Brain pericyte (primary cell): ENCODE results near the gene PTGER1.
"Not testable (repeated sequence)": the region's sequence is repeated elsewhere in the genome, so short reads cannot be mapped to it uniquely, and the experiment has no call there.

Source experiments
- DNase-seq: peaks from one replicate; pipeline ENCODE4 v3.0.0-alpha.2; 2012; ENCODE audit warnings: low read depth, low spot score

The PTGER1 gene

DNA sequence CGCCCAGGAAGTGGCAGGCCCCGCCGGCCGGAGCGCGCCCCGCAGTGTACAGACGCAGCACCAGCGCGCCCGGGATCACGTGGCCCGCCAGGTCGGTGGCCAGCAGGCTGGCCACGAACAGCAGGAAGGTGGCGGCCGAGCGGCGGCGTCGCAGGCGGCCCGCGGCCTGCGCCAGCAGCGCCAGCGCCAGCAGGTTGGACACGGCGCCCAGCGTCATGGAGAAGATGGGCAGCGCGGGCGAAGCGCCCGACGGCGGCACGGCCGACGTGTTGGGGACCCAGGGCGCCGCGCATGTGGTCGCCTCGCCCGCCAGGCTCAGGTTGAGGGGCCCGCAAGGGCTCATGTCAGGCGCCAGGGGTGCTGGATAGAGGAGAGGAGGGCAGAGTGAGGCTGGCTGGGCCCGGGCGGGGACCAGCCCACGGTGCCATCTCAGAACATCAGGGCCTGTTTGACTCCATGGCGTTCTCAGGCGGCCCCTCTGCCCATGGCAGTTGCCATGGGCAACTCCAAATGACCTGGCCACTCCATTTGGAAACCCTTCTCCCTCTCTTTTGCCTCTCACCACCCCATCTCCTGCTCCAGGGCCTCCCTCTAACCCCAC is 1.1 kb downstream of the PTGER1 start:
- DNase-seq: no peak

DNA sequence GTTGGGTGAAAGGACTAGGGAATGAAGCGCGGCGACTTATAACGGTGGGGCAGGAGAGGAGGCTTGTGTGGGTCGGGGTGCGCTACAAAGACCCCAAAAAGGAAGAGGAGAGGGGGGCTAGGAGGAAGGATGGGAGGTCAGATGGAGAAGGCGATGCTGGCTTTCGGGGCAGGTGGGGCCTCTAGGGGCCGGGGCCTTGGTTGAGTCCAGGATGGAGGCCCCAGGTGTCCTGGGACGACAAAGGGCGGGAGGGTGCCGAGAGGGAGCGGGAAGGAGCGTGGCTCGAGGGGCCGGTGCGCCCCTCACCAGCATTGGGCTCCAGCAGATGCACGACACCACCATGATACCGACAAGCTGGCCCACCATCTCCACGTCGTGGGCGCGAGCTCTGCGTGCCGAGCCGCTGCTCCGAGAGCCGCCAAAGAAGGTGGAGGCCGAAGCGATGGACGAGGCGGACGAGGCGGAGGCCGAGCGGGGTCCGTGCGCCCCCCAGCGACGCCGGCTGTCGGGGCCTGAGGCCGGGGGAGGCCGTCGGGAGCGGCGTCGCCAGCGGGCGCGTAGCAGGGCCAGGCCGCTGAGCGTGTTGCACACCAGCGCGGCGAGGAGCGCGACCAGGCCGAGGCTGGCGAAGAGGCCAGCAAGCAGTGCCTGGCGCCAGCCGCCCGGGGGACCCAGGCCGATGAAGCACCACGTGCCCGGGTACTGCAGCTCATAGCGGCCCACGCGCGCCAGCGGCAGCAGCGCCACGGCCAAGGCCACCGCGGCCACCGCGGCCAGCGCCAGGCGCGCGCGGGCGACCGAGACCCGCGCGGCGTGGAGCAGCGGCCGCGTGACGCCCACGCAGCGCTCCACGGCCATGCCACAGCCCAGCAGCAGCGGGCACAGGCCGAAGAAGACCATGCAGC is 1.8 kb downstream of the PTGER1 start:
- DNase-seq: no peak

DNA sequence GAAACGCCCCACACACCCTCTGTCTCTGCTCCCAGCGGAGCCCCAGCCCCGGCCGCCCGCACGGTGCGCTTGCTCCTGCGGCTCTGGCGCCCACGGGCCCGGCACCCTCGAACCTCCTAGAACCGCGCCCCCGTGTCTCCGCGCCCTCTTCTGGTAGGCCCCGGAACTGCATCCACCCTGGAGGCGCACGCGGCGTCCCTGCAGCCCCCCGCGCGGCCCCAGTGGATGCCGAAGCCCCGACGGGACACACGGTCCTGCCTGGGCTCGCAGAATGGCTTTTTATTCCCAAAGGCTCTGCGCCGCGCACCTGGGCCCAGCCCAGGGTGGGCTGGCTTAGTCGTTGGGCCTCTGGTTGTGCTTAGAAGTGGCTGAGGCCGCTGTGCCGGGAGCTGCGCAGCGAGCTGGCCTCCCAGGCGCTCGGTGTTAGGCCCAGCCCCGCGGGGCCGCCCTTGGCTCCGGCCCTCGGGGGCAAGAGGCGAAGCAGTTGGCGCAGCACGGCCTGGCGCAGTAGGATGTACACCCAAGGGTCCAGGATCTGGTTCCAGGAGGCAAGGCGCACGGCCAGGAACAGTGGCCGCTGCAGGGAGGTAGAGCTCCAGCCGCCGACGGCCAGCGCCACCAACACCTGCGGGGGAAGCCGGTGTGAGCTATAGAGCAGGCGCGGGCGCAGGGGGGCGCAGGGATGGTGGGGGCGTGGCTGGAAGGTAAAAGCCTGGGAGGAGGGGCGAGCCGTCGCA is 2.8 kb downstream of the PTGER1 start:
- DNase-seq: no peak

DNA sequence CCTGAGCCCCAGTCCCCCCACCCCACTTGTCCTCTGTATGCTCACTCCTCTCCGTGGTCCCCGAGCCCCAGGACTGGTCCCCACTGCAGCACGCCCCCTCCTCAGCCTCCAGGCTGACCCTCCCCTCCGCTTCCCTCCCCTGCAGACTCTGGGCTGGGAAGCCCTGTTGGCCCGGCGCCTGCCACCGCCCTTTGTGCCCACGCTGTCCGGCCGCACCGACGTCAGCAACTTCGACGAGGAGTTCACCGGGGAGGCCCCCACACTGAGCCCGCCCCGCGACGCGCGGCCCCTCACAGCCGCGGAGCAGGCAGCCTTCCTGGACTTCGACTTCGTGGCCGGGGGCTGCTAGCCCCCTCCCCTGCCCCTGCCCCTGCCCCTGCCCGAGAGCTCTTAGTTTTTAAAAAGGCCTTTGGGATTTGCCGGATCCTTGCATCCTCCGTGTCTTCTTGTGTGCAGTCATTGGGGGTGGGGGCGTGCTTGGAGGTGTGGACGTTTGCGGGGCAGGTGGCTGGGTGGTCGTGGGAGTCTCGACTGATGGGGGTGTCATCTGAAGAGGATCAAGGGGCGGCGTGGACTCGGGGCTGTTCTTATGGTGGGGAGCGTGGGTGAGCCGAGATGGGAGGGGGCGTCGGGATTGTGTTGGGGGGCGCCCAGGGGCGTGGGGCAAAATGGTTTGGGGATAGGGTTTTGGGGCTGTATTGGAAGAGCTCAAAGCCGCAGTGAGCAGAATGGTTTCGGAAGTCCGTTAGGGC is 3.5 kb downstream of the PTGER1 start:
- no peak for DNase-seq

DNA sequence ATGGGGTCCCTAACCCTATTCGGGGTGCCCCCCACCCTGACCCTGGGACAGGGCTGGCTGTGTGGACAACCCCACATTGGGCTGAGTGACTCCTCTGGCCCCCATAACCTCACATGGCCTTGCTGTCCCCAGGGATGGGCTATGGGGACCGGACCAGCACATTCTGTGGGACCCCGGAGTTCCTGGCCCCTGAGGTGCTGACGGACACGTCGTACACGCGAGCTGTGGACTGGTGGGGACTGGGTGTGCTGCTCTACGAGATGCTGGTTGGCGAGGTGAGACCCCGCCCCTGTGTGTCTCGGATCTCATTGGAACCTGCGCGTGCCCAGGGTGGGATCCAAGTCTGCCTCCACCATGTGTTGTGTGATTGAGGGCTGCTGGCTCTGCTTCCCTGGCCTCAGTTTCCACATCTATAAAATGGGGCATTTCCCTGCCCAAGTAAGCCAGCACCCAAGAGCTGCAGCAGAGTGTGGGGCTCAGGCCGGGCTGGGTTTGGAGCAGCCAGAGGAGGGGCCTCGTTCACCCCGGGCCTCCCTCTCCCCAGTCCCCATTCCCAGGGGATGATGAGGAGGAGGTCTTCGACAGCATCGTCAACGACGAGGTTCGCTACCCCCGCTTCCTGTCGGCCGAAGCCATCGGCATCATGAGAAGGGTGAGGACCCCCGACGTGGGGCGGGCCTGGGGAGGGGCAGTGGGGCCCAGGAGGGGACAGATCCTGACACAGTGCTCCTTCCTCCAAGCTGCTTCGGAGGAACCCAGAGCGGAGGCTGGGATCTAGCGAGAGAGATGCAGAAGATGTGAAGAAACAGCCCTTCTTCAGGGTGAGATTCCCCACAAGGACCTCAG is 4.9 kb downstream of the PTGER1 start:
- no peak for DNase-seq

DNA sequence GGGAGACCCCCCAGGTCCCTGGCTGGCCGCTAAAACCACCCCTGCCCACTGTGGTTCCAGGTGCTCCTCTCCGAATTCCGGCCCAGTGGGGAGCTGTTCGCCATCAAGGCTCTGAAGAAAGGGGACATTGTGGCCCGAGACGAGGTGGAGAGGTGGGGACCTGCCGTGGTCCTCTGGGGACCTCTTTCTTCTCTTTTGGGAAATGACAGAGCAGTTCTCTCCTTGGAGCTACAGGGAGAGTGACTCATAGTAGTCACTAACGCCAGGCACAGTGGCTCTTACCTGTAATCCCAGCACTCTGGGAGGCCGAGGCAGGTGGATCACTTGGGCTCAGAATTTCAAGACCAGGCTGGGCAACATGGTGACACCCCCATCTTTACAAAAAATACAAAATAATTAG is 7.3 kb downstream of the PTGER1 start:
- DNase-seq: no peak

DNA sequence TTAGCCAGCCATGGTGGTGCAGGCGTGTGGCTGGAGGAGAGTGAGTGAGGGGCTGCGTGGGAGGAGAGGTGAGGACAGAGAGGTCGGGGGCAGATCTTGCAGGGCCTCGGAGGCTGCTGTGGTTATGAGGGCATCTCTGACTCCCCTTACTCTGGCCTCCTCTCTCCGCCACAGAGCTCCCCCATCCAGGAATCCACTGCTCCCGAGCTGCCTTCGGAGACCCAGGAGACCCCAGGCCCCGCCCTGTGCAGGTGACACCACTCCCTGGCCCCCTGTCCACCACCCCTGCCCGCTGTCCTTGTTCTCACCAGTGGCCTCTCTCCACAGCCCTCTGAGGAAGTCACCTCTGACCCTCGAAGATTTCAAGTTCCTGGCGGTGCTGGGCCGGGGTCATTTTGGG is 7.8 kb downstream of the PTGER1 start:
- DNase-seq: no peak

DNA sequence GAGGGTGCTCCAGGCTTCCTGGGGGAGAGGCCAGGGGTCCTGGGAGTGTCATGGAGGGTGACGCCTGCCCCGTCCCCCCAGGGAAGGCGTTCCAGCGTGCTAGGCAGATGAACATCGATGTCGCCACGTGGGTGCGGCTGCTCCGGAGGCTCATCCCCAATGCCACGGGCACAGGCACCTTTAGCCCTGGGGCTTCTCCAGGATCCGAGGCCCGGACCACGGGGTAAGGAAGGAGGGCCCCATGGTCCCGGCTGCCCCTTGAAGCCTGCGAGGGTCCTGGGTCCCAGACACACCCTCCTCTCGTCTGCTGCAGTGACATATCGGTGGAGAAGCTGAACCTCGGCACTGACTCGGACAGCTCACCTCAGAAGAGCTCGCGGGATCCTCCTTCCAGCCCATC is 11.4 kb downstream of the PTGER1 start:
- DNase-seq: no peak

DNA sequence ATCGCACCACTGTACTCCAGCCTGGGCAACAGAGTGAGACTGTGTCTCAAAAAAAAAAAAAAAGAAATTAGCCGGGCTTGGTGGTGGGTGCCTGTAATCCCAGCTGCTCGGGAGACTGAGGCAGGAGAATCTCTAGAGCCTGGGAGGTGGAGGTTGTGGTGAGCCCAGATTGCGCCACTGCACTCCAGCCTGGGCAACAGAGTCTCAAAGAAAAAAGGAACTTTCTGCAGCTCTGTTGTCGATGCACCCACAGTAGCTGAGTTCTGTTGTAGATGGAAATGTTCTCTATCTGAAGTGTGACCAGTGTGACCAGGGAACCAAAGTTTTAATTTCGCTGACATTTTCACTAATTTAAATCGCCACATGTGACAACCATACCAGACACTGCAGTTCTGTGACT is 12.8 kb downstream of the PTGER1 start:
- not testable (repeated sequence) for DNase-seq

DNA sequence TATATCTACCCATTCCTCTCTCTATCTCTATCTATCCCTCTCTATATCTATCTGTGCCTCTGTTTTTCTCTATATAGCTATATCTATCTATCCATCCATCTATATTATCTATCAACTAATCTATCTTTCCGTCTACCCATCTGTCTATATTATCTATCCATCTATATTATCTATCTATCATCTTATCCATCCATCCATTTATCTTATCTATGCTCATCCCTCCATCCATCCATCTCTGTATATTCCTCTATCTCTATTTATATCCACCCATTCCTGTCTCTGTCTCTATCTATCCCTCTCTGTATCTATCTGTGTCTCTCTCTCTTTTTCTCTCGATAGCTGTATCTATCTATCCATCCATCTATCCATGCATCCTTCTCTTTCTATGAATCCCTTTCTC is 14.2 kb downstream of the PTGER1 start:
- no peak for DNase-seq

DNA sequence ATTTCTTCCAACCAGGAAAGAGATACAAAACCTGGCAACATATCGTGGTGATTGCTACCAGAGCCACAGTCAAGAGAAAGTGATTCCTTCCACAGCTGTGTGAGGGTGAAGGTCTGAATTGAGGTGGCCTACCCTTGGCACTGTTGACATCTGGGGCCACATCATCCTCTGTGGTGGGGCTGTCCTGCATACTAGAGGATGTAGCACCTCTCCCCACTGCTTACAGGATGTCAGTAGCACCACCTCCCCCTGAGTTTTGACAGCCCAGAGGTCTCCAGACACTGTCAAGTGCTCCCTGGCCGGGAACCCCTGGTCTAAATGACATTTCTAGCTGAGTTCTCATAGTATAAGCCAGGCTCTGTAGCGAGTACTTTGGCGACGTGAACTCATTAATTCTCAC is 15.5 kb downstream of the PTGER1 start:
- no peak for DNase-seq

DNA sequence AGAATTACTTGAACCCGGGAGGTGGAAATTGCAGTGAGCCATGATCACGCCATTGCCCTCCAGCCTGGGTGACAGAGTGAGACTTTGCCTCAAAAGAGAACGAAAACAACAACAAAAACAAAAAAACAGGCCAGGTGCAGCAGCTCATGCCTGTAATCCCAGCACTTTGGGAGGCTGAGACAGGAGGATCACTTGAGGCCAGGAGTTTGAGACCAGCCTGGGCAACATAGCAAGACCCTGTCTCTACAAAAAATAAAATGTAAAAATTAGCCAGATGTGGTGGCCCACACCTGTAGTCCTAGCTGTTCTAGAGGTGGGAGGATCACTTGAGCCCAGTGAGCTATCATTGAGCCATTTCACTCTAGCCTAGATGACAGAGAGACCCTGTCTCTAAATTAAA is 22.9 kb downstream of the PTGER1 start:
- not testable (repeated sequence) for DNase-seq

DNA sequence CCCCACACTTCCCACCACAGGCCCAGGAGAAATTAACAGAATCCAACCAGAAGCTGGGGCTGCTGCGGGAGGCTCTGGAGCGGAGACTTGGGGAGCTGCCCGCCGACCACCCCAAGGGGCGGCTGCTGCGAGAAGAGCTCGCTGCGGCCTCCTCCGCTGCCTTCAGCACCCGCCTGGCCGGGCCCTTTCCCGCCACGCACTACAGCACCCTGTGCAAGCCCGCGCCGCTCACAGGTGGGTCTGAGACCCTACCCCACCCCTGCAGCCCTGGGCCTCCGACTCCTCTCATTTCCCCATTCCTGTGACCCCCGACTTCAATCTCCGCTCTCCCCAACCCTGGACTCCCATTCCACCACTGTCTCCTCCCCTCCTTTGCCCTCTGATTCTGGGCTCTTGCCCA is 24.3 kb downstream of the PTGER1 start:
- DNase-seq: no peak

DNA sequence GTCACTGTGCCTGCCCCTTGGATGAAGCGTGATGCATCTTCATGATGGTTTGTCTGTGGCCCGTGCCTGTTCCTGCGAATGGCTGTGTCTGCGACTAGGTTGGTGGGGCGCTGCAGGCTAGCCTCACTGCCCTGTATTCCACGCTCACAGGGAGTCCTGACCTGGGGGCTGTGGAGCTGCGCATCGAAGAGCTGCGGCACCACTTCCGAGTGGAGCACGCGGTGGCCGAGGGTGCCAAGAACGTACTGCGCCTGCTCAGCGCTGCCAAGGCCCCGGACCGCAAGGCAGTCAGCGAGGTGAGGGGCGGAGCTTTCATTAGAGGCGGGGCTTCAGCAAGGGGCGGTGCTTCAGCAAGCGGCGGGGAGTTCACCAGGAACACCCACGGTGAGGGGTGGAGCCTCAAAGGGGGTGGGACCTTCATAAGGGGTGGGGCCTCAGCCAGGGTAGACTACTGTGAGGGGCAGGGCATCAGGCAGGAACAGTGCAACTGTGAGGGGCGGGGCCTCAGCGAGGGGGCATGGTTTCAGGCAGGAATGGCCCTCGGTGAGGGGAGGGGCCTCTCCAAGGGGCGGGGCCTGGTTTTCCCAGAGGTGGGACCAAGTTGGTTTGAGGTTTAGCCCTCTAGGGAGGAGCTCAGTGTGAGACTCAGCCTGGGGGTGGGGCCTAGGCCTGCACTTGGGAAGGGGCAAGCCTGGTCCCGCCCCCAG is 24.8 kb downstream of the PTGER1 start:
- no peak for DNase-seq

DNA sequence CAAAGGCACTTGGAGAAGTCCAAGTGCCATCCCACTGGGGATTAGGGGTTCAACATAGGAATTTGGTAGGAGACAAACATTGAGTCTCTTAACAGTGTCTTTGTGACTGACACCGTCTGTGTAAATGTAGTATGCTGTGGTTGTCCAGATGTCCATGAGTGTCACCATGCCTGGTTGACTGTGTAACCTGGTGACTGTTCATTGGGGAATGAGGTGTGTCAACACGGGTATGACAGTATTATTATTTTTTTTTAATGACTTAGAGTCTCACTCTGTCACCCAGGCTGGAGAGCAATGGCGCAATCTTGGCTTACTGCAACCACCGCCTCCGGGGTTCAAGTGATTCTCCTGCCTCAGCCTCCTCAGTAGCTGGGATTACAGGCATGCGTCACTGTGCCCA is 25.8 kb downstream of the PTGER1 start:
- DNase-seq: no peak

DNA sequence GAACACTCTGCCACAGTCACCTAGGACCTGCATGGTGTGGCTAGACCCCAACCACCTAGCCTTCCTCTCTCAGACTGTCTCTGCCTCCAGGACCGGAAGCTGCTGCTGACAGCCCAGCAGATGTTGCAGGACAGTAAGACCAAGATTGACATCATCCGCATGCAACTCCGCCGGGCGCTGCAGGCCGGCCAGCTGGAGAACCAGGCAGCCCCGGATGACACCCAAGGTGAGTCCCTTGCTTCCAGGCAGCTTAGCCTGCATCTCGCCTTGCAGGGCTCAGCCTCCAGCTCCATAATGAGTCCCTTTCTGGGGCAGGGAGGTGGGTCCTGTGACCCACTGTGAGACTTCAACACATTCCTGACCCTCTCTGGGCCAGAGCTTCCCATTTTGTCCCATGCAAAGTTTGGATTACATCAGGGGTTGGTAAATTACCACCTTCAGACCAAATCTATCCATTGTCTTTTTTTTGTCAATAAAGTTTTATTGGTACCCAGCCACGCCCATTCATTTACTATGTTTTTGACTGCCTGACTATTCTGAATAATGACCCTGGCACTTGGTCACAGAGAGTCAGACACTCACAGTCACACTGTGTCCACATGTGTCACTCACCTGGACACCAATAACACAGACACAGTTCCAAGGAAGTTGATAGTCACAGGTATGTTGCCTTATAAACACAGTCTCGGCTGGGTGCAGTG is 28.7 kb downstream of the PTGER1 start:
- no peak for DNase-seq

DNA sequence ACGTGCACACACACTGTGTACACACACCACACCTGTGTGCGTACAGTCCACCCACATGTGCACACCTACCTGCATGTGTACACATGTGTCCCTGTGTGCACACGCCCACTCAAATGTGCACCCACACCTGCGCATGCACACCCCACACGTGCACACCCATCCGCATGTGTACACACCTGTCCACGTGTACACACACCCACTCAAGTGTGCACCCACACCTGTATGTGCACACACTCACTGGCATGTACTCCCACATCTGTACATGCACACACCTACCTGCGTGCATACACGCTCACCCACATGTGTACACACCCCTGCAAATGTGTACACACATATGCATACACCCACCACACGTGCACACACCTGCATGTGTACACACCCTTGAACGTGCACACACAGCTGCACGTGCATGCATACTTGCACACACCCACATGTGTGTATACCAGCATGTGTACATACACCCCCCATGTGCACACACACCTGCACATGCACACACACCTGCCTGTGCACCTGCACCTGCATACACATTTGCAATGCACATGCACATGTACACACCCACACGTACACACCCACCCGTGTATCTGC is 31.4 kb downstream of the PTGER1 start:
- no peak for DNase-seq

DNA sequence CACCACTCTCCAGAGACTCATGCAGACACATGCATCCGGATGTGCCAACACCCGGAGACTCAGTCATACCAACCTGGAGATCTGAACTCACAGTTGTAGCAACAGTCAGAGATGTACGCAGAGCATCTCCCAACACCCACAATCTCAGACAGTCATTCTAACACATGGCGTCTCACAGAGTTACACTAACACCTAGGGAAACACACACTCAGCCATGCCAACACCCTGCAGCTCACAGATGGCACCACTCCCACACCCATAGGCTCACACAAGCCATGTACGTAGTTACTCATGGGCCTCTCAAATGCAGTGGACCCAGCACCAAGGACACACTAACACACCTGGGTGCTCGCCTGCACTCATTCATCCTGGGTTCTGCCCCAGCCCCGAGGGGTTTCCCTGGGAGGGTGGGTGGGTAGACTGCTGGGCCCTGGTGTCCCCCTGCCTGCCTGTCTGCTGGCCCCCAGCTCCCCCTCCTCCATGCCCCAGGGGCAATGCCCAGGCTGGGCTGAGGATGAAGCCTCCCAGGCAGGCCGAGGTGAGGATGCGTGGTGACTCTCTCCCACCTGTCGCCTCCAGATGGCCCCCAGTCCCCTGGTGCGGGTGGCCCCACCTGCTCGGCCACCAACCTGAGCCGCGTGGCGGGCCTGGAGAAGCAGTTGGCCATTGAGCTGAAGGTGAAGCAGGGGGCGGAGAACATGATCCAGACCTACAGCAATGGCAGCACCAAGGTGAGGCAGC is 32.1 kb downstream of the PTGER1 start:
- no peak for DNase-seq
